Neural cell (in vitro differentiated cells): ENCODE data around the gene SPACA6.

Source experiments
- EZH2 ChIP-seq: fragments of 200-600, 300-800 bp; shearing (Covaris generic), sonication (generic); IDR thresholded peaks from 2 replicates; pipeline ENCODE4 v1.6.1; 2014; ENCODE audit warnings: antibody characterized with exemption, low read length, borderline replicate concordance, mild to moderate bottlenecking; ENCODE audit not compliant: insufficient read depth, poor library complexity, severe bottlenecking
- MXI1 ChIP-seq: fragments of 450-650 bp; conservative IDR thresholded peaks from 2 replicates; pipeline ENCODE4 v1.6.1; 2014; ENCODE audit warnings: antibody characterized with exemption, mild to moderate bottlenecking; ENCODE audit not compliant: poor library complexity, severe bottlenecking
- RAD21 ChIP-seq: fragments of 450-650 bp; conservative IDR thresholded peaks from 2 replicates; pipeline ENCODE4 v1.6.1; 2014; ENCODE audit warnings: antibody characterized with exemption, mild to moderate bottlenecking, moderate library complexity
- SMC3 ChIP-seq: fragments of 450-650 bp; conservative IDR thresholded peaks from 2 replicates; pipeline ENCODE4 v1.6.1; 2014; ENCODE audit warnings: antibody characterized with exemption, mild to moderate bottlenecking, moderate library complexity; ENCODE audit not compliant: poor library complexity
- TAF1 ChIP-seq: IDR thresholded peaks from 2 replicates; pipeline ENCODE4 v1.6.1; 2012; ENCODE audit warnings: low read depth
- TF ChIP-seq, protein P1 (sequence below): fragments of 450-650 bp; IDR thresholded peaks from 2 replicates; pipeline ENCODE4 v1.5.1; 2014; ENCODE audit warnings: antibody characterized with exemption, mild to moderate bottlenecking, moderate library complexity; ENCODE audit not compliant: poor library complexity, severe bottlenecking

DNA sequence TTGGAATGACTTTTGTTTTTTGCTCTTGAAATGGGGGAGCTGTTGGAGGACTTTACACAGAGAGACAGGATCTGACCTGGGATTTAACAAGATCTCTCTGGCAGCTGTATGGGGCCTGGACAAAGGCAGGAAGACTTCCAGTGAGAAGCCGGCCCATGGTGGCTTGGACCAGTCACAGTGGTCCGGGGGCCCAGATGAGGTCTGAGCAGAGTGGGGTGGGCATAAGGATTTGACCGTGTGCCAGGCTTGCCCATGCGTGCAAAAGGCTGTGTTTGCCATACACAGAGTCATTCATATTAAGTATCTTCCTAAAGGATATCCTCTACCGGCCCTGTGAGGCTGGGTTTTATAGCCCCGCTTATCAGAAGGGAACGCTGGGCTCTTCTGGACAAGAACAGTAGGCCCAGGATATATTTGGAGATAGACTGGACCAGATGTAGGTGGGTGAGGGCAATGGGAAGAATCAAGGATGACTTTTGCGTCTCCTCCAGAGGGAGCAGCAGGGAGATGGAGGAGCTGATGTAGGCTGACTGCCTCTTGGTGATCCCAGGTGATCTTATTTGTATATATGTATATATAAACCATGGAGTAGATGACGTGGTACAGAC, 4.1 kb downstream of the SPACA6 start:
- TF ChIP-seq, protein P1, sequence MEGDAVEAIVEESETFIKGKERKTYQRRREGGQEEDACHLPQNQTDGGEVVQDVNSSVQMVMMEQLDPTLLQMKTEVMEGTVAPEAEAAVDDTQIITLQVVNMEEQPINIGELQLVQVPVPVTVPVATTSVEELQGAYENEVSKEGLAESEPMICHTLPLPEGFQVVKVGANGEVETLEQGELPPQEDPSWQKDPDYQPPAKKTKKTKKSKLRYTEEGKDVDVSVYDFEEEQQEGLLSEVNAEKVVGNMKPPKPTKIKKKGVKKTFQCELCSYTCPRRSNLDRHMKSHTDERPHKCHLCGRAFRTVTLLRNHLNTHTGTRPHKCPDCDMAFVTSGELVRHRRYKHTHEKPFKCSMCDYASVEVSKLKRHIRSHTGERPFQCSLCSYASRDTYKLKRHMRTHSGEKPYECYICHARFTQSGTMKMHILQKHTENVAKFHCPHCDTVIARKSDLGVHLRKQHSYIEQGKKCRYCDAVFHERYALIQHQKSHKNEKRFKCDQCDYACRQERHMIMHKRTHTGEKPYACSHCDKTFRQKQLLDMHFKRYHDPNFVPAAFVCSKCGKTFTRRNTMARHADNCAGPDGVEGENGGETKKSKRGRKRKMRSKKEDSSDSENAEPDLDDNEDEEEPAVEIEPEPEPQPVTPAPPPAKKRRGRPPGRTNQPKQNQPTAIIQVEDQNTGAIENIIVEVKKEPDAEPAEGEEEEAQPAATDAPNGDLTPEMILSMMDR: no peak
- TF ChIP-seq RAD21 (no peak), SMC3 (no peak), EZH2 (no peak), MXI1 (no peak), TAF1 (no peak)
